Ishikawa (cell line): ENCODE data around the gene SLC6A18.

Experiments used
- EP300 ChIP-seq: IDR thresholded peaks from 2 replicates; pipeline ENCODE4 v1.6.1; 2012; ENCODE audit warnings: borderline replicate concordance
- RAD21 ChIP-seq: IDR thresholded peaks from 2 replicates; pipeline ENCODE4 v1.6.1; 2012; ENCODE audit warnings: low read depth
- YY1 ChIP-seq: IDR thresholded peaks from 2 replicates; pipeline ENCODE4 v1.6.1; 2012; ENCODE audit warnings: low read depth

- TF ChIP-seq EP300 (no peak), YY1 (no peak), RAD21 (no peak)
Measured at GRCh38 chr5:1175801-1176472, 49.2 kb upstream of the SLC6A18 start.
